Left lobe of liver (tissue), 2 donors: ENCODE data around the gene PLEKHG5. TPM values are rescaled to one million over a fixed set of nuclear protein-coding genes. Genes with fewer than 3 reads are reported as not detected.

Source experiments
- ATAC-seq: fragments of 200-7000 bp; cut with Tn5 transposase; one replicate; pipeline ENCODE4 v1.9.1; 2020; ENCODE audit warnings: mild to moderate bottlenecking, moderate library complexity
- DNase-seq: peaks from one replicate; pipeline ENCODE4 v3.0.0-alpha.2; 2020; ENCODE audit warnings: low spot score
- total RNA-seq: library from RNA; stranded (reverse); gene quantifications from one replicate; pipeline ENCODE4 v1.2.1, GENCODE V29; 2021
- donor health status: DM: no; HTN: no; CAD: no; lungs with moderate emphysema.
- donor health status: DM: no; HTN: yes; CAD: no.

PLEKHG5 gene
- total RNA-seq, 1 donor from 2014 or later: 1.1 TPM

- DNase-seq: no peak
- ATAC-seq: no peak
Observed at GRCh38 chr1:6511056-6511455, 19.6 kb upstream of the PLEKHG5 start.

GRCh38 chr1:6510493-6510892 lies 19.0 kb upstream of the PLEKHG5 start:
- DNase-seq (no peak), ATAC-seq (no peak)

DNA sequence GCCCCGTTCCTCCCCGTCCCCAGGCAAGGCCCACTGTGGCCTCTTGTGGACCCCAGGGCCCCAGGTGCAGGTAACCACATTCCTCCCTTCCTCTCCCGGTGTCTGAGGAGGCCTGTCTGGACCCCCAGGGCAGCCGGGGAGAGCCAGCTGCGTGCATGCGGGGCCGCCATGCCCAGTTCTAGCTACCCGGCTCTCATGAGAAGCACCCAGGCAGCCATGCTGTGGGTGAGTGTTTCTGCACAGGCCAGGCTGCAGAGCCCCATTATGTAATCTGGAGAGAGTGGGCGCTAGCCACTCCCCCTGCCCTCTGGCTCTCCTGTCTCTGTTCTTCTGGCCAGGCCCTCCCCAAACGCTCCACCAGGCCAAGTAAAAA lies 18.4 kb upstream of the PLEKHG5 start:
- DNase-seq: no peak
- ATAC-seq: peak; percentile 52

DNA sequence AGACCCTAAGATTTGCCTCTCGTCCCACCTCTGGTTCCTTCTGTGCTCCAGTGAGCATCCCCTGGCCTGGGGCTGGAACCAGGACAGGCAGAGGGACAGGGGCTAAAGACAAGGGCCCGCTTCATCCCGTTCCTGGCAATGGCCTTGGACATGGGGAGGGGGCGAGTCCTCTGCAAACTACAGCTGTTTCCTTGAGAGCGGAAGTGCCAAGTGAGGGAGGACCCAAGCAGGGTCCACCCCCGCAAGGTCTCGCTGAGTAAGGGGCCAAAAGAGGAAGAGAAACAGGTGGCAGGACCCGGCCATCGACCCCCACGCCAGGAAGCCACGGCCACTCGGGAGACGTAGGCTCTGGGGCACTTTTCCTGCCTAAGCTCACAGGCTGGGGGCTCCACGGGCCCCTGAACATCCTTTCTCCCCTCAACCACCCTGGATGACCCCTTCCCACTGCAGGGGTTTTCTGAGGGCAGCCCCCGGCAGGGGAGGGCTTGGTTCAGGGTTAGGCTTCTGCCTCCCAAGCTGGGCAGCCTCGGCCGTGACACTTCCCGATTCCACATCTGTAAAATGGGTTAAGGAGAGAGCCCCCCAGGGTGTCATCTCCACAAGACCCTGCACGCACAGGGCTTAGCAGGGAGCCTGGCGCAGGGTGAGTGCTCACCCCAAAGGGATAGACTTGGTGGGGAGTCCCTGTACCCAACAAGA lies 17.9 kb upstream of the PLEKHG5 start:
- ATAC-seq: no peak

DNA sequence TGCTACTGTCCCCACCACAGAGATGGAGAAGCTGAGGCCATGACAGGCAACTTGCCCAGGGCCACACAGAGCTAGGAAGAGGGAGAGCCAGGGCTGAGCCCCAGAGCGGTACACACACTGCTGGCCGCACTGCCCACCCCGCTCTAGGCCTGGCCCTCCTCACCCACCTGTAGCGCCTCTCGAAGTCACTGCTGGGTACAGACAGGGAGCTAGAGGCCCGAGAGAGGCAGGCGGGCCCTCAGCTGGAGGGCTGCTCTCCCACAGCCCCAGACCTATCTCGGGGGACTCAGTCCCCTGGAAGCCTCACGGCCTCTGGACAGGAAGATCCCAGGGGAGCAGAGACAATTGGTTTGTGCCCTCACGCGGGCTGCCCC lies 17.3 kb upstream of the PLEKHG5 start:
- ATAC-seq (no peak), DNase-seq (no peak)

More for the DNA sequence above, 17.9 kb upstream of the PLEKHG5 start:
- DNase-seq: no peak

DNA sequence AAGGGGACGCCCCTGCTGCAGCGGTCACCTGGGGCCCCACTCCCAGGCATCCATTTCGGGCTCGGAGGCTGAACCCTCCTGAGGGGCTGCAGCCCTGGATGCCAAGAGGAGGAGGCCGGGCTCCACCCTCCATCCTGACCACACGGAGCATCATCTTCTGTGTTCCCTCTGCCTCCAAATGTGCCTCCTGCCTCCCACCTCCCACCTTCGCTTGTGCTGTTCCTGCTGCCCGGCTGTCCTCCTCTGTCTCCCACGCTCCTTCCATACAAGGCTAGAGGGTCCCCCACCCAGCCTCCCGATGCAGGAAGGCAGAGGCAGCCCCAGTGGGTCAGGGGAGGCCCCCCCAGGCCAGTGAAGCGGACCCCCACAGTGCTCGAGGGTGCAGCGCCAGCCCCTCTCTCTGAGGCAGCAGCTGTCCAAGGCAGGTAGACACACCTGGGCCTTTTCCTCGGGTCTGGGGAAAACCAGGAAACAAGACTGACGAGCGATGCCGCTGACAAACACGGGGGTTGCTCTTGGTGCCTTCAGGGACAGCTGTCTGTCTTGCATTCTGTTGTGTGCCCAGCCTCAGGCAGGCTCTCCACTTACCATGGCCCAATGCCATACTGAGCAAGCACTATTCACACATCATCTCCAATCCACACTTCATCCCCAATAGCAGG lies 16.8 kb upstream of the PLEKHG5 start:
- no peak for ATAC-seq
- DNase-seq: no peak

GRCh38 chr1:6507461-6507911 lies 16.0 kb upstream of the PLEKHG5 start:
- DNase-seq: no peak

DNA sequence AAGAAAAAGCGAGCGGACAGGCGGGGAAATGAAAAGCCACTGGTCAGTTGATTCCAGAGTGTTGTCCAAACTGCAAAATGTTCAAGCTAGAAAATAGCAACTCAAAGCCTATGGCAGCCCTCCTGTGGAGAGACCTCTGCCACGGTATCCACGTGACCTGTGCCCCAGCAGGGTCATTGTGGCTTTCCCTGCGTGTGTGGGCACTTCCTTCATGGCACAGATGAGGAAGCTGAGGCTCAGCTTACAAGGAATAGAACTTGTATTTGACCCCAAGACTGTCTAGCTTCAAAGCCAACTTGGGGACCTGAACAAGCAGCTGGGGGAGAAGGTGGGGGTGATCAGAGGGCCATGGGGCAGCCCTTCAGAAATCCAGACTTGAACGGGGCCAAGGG lies 15.6 kb upstream of the PLEKHG5 start:
- DNase-seq (no peak), ATAC-seq (no peak)

More at GRCh38 chr1:6507461-6507911, 16.0 kb upstream of the PLEKHG5 start:
- ATAC-seq: no peak

GRCh38 chr1:6506210-6507036 lies 15.0 kb upstream of the PLEKHG5 start:
- no peak for DNase-seq

DNA sequence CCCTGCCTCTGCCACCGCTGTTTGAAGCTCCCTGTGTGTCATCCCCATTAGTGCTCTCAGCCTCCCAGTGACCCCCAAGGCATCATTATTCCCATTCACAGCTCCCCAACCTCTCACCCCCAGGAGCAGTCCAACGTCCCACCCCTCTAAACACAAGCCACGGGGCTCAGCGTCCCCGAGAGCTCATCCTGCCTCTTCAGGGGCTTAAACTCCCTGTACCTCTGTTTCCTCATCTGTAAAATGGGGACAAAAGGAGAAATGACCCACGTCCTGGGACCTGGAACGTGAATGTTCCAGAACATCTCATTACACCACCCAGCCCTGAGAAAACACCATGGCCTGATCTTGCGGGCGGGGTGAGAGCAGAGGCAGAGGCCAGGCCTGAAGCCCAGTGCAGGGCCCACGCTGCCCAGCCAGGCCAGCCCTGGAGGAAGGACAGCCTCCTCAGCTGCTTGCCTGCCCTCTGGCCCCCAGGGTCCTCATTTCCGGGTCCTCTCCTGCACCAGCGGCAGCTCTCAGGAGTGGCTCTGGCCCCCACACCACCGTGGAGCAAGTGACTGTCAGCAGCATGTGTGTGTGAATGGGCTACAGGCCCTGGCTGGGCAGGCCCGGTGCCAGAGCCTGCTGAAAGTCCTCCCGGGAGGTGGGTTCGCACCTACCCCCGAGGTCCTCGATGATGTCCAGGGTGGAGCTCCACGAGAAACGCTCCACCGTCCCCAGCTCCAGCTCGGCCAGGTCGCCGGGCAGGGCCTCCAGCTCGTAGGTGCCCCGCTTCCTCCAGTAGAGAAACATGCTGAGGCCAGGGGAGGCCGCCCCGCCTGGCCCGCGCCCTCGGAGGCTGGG lies 14.1 kb upstream of the PLEKHG5 start:
- no peak for ATAC-seq
- DNase-seq: no peak

More at GRCh38 chr1:6506210-6507036, 15.0 kb upstream of the PLEKHG5 start:
- no peak for ATAC-seq

DNA sequence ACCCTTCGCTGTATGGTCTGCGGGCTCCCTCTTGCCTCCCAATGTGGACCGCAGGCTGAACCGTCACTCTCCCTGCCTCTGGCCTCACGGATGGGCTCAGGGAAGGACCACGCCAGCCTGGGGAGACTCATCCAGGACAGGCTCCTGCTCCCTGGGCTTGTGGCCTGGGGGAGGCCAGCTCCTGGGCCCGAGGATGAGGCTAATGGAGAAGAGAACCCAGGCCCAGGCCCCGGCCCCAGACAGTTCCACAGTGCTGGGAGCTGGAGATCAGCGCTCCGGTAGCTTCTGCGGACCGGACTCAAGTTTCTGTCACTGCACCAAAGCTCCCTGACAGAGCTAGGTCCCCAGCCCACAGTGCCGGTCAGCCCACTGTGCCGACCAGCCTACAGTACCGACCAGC lies 13.4 kb upstream of the PLEKHG5 start:
- DNase-seq (no peak), ATAC-seq (no peak)

DNA sequence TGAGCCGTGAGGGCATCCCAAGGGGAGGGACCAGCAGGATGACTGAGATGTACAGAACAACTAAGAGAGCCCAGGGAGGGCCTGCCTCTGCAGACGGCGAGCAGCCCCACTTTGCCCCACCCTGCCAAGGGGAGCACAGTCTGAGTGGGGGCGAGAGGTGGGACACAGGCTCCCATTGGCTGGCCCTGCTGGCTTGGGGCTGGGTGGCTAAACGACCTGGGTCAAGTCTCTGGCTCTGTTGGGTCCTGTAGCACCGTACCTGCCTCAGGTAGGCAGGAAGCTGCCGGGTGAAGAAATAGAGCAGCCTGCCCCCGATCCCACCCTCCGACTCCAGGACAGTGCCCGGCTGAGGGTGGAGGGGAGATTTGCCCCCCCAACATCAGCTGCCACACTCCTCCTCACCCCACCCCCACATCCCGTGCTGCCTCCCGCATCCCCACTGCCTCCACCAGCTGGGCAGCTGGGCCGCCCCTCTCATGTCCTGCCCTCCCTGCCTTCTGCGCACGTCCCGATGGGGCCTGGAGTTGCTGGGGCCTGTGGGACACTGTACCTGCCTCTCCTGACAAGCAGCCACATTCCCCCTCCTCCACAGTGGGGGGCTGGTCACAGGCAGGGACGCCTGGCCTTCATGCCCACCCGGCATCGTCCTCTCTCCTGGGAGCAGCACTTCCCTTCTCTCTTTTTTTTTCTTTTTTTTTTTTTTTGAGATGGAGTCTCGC lies 12.6 kb upstream of the PLEKHG5 start:
- DNase-seq (no peak), ATAC-seq (no peak)

GRCh38 chr1:6502000-6502891 lies 10.8 kb upstream of the PLEKHG5 start:
- ATAC-seq (peak; percentile 37), DNase-seq (no peak)

DNA sequence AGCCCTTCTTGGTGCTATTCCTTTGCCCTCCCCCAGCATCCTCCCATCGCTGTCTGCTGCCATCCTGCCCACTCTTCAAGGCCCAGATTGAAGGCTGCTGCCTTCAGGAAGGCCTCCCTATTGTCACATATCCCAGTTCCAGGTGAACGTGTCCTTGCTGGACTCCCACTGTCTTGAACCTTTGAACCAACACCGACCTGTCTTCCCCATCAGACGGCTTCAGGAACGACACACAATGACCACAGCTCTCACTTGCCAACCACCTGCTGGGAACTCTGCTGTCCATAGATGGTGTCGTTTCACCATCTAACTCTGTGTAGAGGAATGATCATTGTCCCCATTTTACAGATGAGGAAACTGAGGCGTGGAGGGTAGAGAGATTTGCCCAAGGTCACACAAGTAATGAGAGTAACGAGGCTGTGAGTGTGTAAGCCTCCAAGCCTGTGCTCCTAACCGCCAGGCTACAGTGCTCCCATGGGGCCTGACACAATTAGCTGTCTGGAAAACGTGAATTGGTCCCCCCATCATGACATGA lies 9.9 kb upstream of the PLEKHG5 start:
- no peak for ATAC-seq
- DNase-seq: no peak

DNA sequence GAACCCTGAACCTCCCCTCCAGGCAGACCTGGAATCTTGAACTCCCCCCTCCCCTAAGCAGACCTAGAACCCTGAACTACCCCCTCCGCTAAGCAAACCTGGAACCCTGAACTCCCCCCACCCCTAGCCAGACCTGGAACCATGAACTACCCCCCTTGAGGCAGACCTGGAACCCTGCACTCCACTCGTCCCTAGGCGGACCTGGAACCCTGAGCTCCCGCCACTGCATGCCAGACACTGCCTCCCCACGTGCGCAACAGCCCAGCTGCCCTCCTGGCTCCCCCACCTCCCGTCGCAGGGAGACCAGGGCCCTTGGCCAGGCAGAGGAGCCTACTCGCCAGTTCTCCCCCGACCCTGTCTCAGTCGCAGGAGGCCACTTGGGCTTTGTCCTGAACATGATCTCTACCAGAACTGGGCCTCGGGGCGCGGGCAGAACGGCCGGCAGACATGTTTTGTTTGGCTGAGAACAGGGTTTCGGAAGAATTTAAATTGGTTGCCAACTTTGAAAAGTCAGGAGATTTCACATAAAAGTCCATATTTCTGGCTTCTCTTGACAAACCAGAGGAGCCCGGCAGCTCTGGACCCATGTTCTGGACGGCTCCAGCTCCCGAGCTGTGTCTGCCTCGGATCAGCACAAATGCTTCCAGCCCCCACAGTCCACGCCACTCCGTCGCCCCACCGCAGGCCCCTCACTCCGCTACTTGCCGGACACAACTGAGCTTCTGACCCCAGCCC lies 9.2 kb upstream of the PLEKHG5 start:
- no peak for ATAC-seq

GRCh38 chr1:6499296-6499695 lies 7.8 kb upstream of the PLEKHG5 start:
- ATAC-seq (no peak), DNase-seq (no peak)

More for the DNA sequence above, 9.2 kb upstream of the PLEKHG5 start:
- no peak for DNase-seq

- ATAC-seq: no peak
- no peak for DNase-seq
Observed at GRCh38 chr1:6498576-6499111, 7.2 kb upstream of the PLEKHG5 start.
